ENCODE measurements around the gene ZNF223. TPM values are rescaled to one million over a fixed set of nuclear protein-coding genes. Genes with fewer than 3 reads are reported as not detected.
A peak's percentile ranks its signal among the peaks of the same experiment; 100 is the strongest.

The ZNF223 gene
- total RNA-seq, 1 experiment from 2014 or later = 2.2 TPM

- ChIA-PET CTCF (no interaction called here), POLR2A (no interaction called here)
- H3K9me3 ChIP-seq (ENCODE audit: control insufficient read depth, insufficient read depth, low read depth, low read length) = peaks cover 28% of the 10 kb centered on the region; the same call in 1 of the 2 replicates
- no peaks in the 10 kb centered on the region for H3K27me3 ChIP-seq (ENCODE audit: control insufficient read depth, insufficient read depth, low read length)
- DNase-seq (ENCODE audit: low read depth, low spot score) (no peak), ATAC-seq (no peak)
- H3K27ac ChIP-seq (ENCODE audit: low read length) = no peak overlapping the region
- no peaks in the 10 kb centered on the region for H3K4me1 ChIP-seq (ENCODE audit: control insufficient read depth, insufficient read depth, low read length)
- in situ Hi-C loops (cut with HindIII; ENCODE audit: low pct_unique_long_range_greater_than_20kb, low sequenced_read_pairs) = no loop called here
- no TSS peak for BruUV-seq (replicated peaks)
- no peaks in the 10 kb centered on the region; the same call in 1 of the 2 replicates for H3K36me3 ChIP-seq (ENCODE audit: control insufficient read depth, insufficient read depth, low read length)
- intact Hi-C loops (cut with micrococcal nuclease; ENCODE audit: unreplicated experiment) = no loop called here
- no peak overlapping the region for H3K4me3 ChIP-seq (ENCODE audit: low read depth in 2 of 2, low read length in 2 of 2)
- TF ChIP-seq POLR2AphosphoS5 (IDR thresholded peaks at IDR 0.05; ENCODE audit: low read depth, low read length) (no peak), SIN3A (IDR thresholded peaks at IDR 0.05; ENCODE audit: borderline replicate concordance, insufficient read depth, low read depth, low read length) (no peak)
Measured at GRCh38 chr19:44066305-44066704, 14.5 kb downstream of the ZNF223 start.

- no peak for DNase-seq (ENCODE audit: low read depth, low spot score)
- Histone ChIP-seq H3K27ac (ENCODE audit: low read length) (no peak overlapping the region), H3K9me3 (ENCODE audit: control insufficient read depth, insufficient read depth, low read depth, low read length) (peaks cover 28% of the 10 kb centered on the region; the same call in 1 of the 2 replicates), H3K4me1 (ENCODE audit: control insufficient read depth, insufficient read depth, low read length) (no peaks in the 10 kb centered on the region), H3K36me3 (ENCODE audit: control insufficient read depth, insufficient read depth, low read length) (no peaks in the 10 kb centered on the region), H3K4me3 (ENCODE audit: low read depth in 2 of 2, low read length in 2 of 2) (no peak overlapping the region), H3K27me3 (ENCODE audit: control insufficient read depth, insufficient read depth, low read length) (no peaks in the 10 kb centered on the region)
- ATAC-seq = no peak
- intact Hi-C loops (cut with micrococcal nuclease; ENCODE audit: unreplicated experiment) (no loop called here), in situ Hi-C loops (cut with HindIII; ENCODE audit: low pct_unique_long_range_greater_than_20kb, low sequenced_read_pairs) (no loop called here)
- CTCF ChIA-PET = no interaction called here
- POLR2A ChIA-PET = no interaction called here
- TF ChIP-seq REST (IDR thresholded peaks at IDR 0.05; ENCODE audit: insufficient read depth in 1 of 2, low read depth in 2 of 2, low read length in 1 of 2) = no peak
- no peak for TF ChIP-seq CTCF (IDR thresholded peaks at IDR 0.05)
- no peak for TF ChIP-seq POLR2AphosphoS5 (IDR thresholded peaks at IDR 0.05; ENCODE audit: low read depth, low read length)
- no peak for TF ChIP-seq TCF7L2 (IDR thresholded peaks at IDR 0.05; ENCODE audit: low read depth, low read length)
- no peak for TF ChIP-seq SIN3A (IDR thresholded peaks at IDR 0.05; ENCODE audit: borderline replicate concordance, insufficient read depth, low read depth, low read length)
- no TSS peak for BruUV-seq (replicated peaks)
Measured at GRCh38 chr19:44069415-44069814, 17.6 kb downstream of the ZNF223 start.

- no peaks in the 10 kb centered on the region for H3K4me1 ChIP-seq (ENCODE audit: control insufficient read depth, insufficient read depth, low read length)
- POLR2A ChIA-PET = interaction anchor here (0.7 kb wide), 1 partner anchor 12 kb away, joined by 6 read pairs; no protein-coding TSS in a partner anchor
- H3K27ac ChIP-seq (ENCODE audit: low read length) = peak within 1 kb of the TSS; percentile 84
- no TSS peak for BruUV-seq (replicated peaks)
- peak; percentile 98 for ATAC-seq
- no peaks in the 10 kb centered on the region; the same call in 1 of the 2 replicates for H3K36me3 ChIP-seq (ENCODE audit: control insufficient read depth, insufficient read depth, low read length)
- TF ChIP-seq POLR2AphosphoS5 (IDR thresholded peaks at IDR 0.05; ENCODE audit: low read depth, low read length) (no peak), REST (IDR thresholded peaks at IDR 0.05; ENCODE audit: insufficient read depth in 1 of 2, low read depth in 2 of 2, low read length in 1 of 2) (no peak), TCF7L2 (IDR thresholded peaks at IDR 0.05; ENCODE audit: low read depth, low read length) (no peak), CTCF (IDR thresholded peaks at IDR 0.05) (no peak), SIN3A (IDR thresholded peaks at IDR 0.05; ENCODE audit: borderline replicate concordance, insufficient read depth, low read depth, low read length) (no peak)
- no peaks in the 10 kb centered on the region for H3K27me3 ChIP-seq (ENCODE audit: control insufficient read depth, insufficient read depth, low read length)
- intact Hi-C loops (cut with micrococcal nuclease; ENCODE audit: unreplicated experiment) = no loop called here
- CTCF ChIA-PET = no interaction called here
- no peak for DNase-seq (ENCODE audit: low read depth, low spot score)
- in situ Hi-C loops (cut with HindIII; ENCODE audit: low pct_unique_long_range_greater_than_20kb, low sequenced_read_pairs) = no loop called here
- H3K4me3 ChIP-seq (ENCODE audit: low read depth in 2 of 2, low read length in 2 of 2) = peak within 1 kb of the TSS; percentile 76 to 86
- H3K9me3 ChIP-seq (ENCODE audit: control insufficient read depth, insufficient read depth, low read depth, low read length) = peaks cover 9% of the 10 kb centered on the region; the same call in 1 of the 2 replicates
Measured at GRCh38 chr19:44071824-44072542, 20.1 kb downstream of the ZNF223 start, which contains the start of gene ZNF284. Gene ZNF284 (plus strand): TSS chr19:44072159. CDS start chr19:44076390, 4,231 bp downstream.
